Bronchus fibroblast of lung (primary cell): ENCODE data around the gene AKNA. TPM values are rescaled to one million over a fixed set of nuclear protein-coding genes. Genes with fewer than 3 reads are reported as not detected.

Experiments
- total RNA-seq: library from RNA; depleted of rRNA; stranded (reverse); fragments of >200 nt; gene quantifications from 2 replicates; pipeline ENCODE4 v1.2.3, GENCODE V29; 2015

AKNA gene
- total RNA-seq = 12.5 and 14.0 TPM in 2 replicates

DNA sequence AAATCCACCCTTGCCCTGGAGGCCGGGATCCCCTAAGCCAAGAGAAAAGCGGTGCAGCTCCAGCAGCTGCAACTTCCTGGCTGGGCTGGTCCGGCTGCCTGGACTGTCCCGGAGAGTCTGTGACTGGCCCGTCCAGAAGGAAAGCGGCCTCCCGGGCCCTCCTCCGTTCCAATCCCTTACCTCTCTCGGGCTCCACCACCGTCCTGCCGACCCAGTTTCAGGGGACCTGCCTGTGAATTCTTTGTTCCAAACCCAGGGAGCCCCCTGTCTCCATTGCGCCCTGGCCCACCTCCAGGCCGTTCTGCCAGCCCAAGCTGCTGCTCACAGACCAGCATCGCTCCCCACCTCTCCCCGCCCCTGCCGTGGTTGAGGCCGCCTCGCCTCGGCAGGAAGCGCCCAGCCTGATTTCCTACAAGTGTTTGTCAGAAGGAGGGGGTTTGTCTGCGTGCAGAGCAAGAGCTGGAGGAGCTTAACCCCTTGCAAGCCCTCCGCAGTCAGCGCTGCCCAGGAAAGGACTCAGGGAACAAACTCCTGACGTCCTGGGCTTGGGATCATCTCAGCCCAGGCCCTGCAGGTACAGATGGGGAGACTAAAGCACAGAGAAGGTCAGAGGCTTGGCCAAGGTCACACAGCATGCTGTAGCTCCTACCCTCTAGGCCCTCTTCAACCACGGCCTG lies at the start of gene AKNA:
Gene AKNA, minus strand, starts transcription at position 303 of the 677 bp plus-strand sequence. CDS start 6,649 bp downstream, outside the sequence.

GRCh38 chr9:114329625-114330022 lies 58.2 kb downstream of the AKNA start, which contains the start of gene ORM2:
ORM2 (plus strand) TSS chr9:114329869; CDS start chr9:114329905, 36 bp downstream.

GRCh38 chr9:114322831-114323531 lies 64.8 kb downstream of the AKNA start, which contains the start of gene ORM1:
ORM1 (plus strand) TSS chr9:114323098; CDS start chr9:114323134, 36 bp downstream.

Other genes with a start within 250 kb of the AKNA start
- gene COL27A1, start 232.4 kb downstream of the AKNA start, total RNA-seq = 4.0 and 4.5 TPM in 2 replicates
- not detected in 2 replicates for gene ORM1, start 64.9 kb downstream of the AKNA start, total RNA-seq
- gene ORM2, start 58.1 kb downstream of the AKNA start, total RNA-seq = not detected in 2 replicates
- 0.15 and 0.34 TPM in 2 replicates for gene WHRN, start 117.5 kb upstream of the AKNA start, total RNA-seq
- gene ATP6V1G1, start 199.8 kb upstream of the AKNA start, total RNA-seq = 90.8 and 93.3 TPM in 2 replicates
- gene TMEM268, start 223.3 kb upstream of the AKNA start, total RNA-seq = 4.2 and 4.3 TPM in 2 replicates